Measurements from ENCODE around the gene CA10. TPM values are rescaled to one million over a fixed set of nuclear protein-coding genes. Genes with fewer than 3 reads are reported as not detected.

Gene CA10
- total RNA-seq: not detected
- long read RNA-seq: 0 reads

DNA sequence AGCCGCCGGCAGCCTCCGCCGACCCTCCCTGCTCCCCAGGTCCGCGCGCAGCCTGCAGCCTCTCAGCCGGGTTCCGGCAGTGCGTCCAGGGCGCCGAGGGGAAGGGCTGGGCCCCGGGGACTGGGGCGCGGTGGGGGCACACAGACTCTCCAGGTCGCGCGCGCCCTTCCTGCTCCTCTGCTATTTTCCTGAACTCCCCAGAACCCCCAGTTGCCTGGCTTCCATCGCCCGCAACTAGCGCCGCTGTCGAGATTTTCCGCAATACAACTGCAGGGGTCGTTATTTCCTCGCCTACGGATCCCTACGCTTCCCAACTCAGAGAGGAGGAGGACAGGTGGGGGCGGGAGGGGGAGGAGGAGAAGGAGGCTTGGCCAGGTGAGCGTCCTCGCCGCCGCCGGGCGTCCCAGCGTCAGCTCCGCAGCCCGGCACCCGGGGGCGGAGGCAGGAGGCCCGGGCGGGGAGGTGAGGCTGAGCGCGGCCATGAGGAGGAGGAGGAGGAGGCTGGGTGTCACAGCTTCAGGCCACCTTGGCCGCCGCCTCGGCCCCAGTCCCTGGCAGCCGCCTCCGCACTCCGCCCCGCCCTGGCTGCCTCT is at the start of gene CA10:
TSS of gene CA10 (minus strand) at position 265 of the 593 bp plus-strand sequence.
- DNase-seq (ENCODE audit: low spot score): no peak

DNA sequence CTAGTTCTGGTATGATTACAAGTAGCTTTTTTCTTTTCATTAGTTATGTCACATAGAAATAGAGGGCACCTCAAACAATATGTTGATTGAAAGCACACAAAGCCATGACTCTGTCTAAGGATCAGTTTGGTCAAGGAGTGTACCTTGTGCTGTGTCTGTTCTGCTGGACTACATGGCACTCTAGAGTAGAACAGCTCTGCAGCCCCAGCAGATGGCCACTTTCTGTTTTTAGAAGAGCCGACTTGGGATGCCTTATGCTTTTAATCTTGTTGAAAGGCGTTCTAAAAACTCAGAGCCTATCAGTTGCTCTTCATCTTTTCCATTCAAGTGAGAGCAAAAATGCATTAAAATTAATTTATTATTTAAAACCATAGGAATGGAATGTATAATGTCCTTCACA is 49.3 kb upstream of the CA10 start:
- DNase-seq (ENCODE audit: low spot score): no peak

DNA sequence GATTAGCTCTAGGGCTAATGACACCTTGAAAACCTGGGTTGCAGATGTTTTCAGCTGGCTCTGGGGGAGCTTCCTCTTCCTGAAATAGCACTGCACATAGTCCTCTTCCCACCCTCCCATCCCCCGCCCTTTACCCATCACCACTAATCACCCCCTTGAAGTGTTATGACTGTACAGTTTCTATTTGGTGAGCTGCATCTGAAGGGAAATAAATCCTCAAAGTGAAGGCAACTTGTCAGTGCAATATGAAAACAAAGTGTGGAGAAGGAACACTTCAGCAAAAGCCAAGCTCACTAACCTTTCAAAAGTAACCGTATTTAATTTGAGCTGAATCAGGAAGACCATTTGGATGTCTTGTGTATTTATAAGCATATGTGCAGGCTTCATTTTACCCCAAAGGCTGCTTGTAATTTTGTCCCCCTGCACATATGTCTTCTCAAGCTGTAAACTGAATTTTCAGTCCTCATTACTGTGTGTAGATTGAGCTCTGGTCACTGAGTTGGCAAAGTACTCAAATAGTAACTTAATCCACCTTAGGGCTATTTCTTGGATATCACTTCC is 44.1 kb upstream of the CA10 start:
- DNase-seq (ENCODE audit: low spot score): no peak

DNA sequence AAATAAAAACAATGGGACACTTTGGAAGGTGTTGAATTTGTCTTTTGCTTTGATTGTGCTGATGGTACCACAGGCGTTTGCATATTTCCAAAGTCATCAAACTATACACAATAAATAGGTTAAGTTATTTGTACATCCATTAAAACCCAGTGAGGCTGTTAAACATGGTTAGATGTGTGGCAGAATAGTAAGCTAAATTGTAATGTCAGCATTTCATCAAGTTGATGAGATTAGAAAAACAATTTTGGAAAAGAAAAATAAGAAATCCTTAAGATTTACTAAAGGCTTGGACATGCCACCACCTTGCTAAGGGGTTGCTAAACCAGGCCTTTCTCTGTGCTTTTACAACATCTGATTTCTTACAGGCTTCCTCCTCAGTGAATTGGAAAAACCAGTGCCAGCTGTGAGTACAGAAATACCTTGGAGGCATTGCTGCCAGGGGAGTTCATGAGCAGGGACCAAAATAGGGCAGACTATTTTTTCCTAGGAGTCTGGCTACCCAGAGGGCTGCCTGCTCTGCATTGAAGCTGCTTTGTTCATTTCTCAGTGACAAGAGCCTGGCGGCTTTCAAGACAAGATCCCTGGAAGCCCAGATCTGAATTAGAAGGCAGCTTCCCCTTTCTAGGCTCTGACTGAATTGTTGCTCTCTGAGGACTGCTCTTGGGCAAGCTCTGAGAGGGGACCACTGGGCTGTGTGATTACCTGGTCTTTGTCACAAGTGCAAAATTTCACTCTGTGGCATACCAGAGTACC is 43.4 kb upstream of the CA10 start:
- DNase-seq (ENCODE audit: low spot score): no peak

DNA sequence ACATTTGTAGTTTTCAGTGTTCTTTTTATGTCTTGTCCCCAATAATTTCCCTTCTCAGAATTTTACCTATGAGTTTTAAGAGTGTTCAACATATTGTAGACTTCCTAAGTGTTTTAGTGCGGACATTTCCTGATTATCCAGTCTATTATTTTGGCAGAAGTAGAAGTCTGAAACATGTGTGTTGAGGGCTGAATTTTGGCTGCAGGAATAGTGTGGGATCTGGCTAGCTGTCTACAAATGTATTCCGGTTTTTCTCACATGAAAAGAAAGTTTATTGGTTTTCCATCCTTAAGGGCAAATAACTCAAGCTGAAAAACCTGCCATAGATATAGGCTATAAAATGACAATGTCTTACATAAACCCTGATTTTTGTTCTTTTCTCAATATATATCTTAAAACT is 33.0 kb upstream of the CA10 start:
- DNase-seq (ENCODE audit: low spot score): no peak

DNA sequence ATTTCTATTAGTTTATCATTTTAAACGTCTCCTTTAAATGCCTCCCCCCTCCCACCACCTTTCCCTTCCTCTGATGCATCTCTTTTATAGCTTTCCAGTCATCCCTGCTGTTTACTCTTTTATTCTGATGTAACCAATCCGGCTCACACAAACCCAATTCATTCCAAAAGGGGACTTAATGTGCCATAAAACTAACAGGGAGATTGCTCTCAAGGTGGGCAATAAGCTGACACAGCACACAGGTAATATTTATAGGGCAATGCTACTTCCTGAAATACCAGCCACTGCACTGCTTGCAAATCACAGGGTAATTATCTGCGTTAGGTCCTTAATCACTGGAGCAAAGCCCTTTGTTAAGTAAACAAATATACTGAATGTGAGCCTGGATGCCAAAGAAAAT is 23.3 kb upstream of the CA10 start:
- DNase-seq (ENCODE audit: low spot score): no peak

DNA sequence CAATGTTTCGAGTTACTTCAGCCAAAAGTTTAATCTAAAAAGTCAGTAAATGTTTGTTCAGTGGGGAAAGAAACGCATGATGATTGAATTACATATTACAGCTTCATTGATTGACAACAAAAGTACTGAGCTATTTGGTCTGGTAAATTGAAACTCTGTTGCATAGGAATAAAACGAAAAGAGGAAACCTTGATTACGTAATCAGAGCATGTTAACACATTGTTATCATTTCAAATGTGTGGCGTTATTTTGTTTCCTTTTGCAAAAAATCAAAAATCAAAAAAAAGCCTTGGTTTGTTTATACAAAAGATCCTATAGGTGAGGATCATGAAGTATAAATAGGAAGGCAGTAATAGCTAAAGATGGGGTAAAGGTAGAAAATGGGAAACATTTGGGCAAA is 19.5 kb upstream of the CA10 start:
- no peak for DNase-seq (ENCODE audit: low spot score)

DNA sequence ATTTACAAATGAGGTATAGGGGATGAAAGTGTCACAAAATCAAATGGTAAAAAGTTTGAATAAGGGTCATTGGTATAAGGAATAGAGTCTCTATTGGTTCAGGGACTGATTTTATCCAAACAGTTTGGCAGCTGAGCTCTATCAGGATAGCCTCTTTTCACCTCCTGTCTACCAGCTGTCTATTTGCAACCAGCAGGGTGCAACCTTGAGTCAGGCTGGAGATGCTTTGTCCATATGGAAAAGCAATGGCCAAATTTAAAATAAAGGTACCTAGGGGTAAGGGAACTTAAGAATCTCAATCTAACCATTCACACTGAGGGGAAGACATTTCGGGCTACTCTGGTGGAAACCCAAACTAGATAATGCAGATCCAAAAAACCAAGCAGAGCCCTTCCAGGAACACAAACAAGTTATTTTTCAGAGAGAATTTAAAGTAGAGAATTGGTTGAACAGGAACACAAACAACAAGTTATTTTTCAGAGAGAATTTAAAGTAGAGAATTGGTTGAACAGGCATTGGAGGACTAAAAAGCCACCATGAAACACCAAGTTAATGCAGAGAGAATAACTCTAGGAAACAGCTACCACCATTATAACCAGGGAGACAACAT is 12.6 kb upstream of the CA10 start:
- DNase-seq (ENCODE audit: low spot score): no peak

DNA sequence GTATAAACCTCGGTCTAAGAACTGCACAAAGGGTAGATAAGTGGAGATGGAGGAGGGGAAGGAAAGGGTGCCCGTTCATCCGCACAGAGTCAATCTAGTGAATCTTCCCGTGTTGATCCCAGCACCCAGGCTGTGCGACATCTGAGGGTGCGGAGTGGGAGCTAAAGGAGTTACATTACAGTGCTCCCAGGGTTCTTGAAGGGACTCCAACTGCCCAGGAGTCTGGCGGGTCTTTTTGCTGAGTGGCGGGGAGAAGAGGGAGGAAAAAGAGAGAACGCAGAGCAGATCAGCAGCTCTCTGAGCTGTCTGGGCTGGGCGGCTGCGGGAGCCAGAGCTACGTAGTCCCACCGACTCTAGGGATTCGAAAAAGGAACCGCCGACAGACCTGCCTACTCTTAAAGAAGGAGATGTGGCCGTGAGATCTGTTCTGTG is 1.6 kb upstream of the CA10 start:
- no peak for DNase-seq (ENCODE audit: low spot score)

DNA sequence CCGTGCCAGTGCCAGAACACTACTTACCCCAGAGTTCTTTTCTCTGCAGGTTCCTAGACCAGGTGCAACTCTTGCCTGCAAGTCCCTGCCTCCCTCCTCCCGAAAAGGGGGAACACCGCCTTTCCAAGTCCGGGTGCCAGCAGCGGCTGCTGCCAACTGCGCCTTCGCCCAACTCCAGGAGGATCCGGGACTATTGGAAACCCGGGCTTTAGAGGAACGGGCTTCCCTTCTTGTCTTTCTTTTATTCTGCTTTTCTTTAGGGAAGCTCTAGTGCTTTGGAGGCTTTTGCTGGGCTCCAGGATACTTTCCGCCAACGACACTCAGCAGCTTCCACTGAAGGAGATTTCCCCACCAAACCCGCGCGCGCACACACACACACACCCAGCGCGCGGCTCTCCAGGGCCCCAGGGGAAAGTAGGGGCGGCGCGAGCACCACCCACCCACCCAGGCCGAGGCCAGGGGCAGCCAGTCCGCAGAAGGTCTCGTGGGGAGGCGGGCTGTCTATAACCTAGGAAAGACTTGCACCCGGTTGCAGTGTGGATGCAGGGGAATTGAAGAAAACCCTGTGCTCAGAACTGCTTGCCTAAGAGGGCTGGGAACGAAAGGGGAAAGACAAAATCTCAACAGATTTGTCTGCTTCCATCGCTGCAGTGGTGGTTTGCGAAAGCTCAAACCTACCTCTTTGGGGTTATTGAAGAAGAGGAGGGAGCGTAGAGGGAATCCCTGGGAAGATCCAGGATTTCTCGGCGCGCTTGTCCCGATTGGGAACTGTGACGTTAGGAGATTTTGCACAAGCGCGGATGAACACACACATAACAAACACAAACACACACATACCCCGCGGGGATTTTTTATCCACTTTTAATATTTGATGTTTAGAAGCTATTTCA is 977 bp upstream of the CA10 start:
- no peak for DNase-seq (ENCODE audit: low spot score)

DNA sequence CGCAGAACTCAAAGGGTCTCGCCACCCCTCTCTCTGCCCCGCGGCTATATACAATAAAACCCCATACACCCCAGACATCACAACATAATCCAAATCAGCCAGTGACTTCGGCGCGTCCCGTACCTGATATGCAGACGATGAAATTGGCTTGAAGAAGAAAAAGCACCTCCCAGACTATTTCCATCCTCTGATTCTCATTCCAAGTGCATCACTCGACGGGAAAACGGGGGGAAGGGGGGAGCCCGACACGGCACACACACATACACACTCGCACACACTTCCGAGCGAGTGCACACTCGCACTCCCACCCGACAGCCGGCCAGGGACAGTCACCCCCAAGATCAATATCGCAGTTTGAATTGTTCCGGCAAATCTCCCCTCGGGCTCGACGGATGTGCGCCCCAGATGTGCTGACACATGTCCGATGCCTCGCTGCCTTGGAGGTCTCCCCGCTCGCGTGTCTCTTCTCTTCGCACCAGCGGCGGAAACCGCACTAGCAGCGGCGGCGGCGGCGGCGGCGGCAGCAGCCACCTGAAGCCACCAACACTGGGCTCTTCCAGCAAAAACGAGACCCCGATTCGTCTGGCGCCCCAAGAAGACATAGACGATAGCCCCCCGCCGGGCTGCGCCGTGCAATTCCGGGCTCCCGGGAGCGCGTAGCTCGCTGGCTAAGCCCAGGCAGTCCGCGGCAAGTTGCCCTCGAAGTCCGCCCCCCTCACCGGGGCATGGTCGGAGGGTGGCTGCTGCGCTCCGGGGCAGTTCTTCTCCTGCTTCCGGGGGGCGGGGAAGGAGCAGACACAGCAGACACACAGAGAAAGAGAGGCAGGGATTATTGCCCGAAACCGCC is 688 bp downstream of the CA10 start:
- no peak for DNase-seq (ENCODE audit: low spot score)

DNA sequence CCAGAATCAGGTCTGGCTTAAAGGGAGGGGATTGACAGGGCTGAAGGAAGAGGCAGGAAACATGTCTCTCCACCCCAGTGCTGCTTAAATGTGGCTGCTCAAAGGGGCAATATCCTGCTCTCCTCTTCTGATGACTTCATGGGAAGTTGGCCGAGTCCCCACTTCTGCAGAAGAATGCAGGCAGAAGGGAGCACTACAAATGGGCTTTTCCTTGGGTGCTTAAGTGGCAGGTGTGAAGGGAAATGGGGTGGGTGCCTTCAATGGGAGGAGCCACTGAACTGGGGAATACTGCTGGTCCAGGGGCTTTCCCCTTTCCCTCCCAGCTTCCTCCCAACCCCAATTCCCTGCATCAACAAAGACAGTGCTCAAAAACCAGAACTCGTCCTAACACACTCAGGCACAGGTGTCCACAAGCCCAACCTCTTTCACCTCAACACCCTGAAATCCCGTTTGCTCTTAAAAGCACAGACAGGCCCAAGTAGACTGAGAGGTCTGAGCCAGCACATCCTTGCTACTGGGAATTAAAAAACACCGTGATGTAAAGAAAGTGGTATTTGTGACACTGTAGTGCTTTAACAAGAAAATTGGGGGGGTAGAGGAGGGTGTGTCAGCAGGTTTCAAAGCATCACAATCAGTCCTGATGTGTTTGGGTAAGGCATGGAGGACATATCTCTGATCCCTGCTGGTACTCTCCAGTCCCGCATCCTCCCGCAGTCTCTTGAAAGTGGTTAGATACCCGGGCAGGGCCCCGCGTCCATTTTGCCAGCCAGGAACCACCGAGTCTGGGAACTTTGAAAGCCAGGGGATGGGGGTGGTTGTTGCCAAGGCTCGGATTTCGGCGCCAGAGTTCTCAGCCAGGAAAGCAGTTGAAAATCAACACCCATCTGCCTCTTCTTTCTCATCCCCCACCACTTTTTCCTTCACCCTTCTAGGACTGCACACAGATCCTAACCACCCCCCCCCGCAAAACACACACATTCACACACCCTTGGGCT is 1.6 kb downstream of the CA10 start:
- no peak for DNase-seq (ENCODE audit: low spot score)

DNA sequence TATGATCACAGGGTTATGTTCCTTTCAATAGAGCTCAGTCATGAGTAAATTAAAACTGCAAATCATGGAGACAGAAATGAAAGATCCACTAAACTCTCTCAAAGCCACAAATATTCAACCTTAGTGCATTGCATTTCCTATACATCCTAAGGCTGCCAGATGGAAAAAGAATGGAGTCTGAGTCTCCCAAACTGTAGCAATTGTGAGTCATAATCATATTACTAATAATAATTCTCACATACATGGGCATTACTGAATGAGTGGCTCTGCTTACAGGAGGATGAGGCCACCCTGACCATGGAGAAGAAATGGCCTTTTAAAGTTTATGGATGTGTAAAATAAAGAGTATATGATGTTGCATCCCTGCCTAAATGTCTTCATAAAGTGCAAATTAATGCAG is 3.2 kb downstream of the CA10 start:
- no peak for DNase-seq (ENCODE audit: low spot score)

DNA sequence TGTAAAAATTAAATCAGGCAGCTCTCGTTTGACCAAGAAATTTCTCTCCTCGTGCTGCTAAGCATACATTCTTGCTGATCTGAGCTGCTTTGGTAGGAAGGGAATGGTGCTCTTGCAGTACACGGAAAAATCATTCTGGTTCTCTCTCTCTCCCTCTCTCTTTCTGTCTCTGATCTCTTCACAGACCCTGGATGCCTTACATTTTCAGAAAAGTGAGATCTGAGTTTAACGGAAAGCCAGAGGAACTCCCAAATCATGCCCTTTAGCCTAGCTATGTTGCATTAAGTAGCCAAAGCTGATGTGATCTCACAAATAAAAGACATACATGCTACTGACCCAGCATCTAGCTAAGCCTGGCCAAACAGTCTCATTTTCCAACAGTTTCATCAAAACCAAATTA is 4.0 kb downstream of the CA10 start:
- no peak for DNase-seq (ENCODE audit: low spot score)

DNA sequence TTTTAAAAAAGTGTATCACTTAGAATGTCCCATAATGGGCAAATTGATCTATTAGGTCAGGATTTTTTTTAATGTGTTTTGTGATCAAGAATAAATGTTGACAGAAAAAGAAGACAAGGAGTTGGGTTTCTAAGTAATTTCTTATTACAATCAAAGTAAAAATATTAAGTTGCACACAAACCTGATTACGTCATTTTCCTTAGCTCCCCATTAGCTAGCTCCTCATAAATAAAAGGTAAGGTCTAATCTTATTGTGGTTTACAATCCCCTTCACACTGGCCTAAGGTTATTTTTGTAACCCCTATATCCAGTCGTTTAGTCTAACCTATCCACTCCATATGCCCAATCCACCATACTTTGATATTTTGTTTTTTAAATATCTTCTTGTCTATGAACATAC is 7.6 kb downstream of the CA10 start:
- no peak for DNase-seq (ENCODE audit: low spot score)

DNA sequence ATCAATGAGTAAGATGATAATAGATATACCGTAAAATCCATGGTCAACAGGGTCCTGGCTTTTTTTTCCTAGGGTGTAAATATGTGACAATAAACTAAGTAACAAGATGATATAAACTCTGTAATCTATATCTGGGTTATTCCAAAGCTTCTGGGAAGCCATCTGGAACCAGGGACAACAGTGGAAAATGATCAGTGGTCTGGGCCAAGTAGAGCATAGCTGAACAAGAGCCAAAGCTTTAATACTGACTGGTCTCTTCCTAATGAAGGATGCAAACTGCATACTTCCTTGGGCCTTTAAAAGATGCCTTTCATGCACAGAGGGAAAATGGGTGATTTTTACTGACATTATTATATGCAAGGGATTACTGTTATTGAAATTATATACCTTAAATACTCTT is 8.9 kb downstream of the CA10 start:
- DNase-seq (ENCODE audit: low spot score): no peak

DNA sequence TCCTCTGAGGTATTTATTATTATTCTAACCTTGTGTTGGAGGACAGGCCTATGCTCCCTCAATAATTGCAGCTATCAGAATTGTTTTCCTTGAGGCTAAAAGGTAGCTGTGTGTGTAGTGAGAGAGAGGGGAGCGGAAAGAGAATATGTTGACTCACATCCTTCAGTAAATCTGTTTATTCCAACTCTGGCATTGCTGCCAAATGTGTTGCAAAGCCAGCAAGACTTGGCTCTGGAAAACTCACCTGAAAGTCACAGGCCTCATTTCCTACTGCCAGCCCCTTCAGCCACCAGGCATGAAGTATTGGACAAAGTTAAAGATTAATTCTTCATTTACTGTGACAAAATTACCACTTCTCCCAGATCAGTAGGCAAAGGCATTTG is 9.6 kb downstream of the CA10 start:
- no peak for DNase-seq (ENCODE audit: low spot score)

DNA sequence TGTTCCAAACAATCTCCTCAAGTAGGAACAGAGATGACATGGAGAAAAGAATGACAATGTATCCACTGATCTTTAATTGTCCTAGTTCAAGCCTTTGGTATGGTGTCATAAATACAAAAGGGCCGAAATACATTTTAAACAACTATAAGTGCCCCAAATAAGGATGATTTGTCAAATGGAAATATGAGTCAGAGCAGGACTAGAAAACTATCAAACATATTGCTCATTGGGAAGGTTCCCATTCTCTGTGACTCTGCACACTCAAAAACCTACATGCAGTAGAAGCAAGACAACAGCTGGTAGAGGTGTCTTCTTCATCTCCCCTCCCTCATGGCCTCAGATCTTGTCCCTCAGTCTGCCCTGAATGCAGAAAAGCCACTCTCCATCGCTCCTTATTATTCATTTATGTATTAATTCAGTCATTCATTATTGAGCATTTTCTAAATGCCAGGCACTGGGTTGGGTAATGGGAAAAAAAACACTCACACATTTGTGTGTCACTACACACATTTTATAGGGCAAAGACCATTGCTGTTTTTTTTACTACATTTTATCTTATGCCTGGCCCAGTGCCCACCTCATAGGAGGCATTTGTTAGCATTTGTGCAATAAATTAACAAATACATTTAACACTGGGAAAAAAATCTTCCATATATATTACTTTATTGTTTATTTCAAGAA is 10.1 kb downstream of the CA10 start:
- DNase-seq (ENCODE audit: low spot score): no peak

DNA sequence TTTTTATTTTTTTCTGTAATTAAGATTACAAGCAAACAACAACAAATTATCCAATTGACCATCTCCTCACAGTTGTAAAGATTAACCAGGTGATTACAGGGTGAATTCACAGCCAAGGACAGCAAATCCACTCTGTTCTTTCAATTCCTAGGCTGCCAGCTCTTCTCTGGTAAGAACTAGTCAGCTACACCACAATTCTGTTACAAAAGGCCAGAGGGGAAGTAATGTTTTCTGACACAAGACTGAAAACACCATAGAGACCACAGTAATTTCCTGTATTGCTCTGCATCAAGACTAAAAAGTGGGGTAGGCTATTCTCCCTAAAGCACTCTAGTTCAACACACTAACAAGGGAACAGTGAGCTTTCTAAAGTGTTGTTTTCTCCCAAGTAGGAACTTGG is 10.6 kb downstream of the CA10 start:
- no peak for DNase-seq (ENCODE audit: low spot score)

Measured in mesenteric fat pad (tissue), 1 donor.